Transverse colon (tissue), 4 donors: Measurements from ENCODE around the gene UNC5B.

Experiments used
- CTCF ChIP-seq, 5 experiments: fragments of 200-600 bp in 3 of 5; fragments of 450-650 bp in 2 of 5; sonication (generic) in 3 of 5; IDR thresholded peaks; 1 replicate in 2 of 5; 2 replicates in 3 of 5; pipeline ENCODE4 v1.5.1; 2016 to 2017; ENCODE audit warnings: antibody characterized with exemption in 5 of 5, inconsistent platforms in 3 of 5, mild to moderate bottlenecking in 2 of 5, moderate library complexity in 1 of 5
- EP300 ChIP-seq: sonication (generic); formaldehyde crosslinking; IDR thresholded peaks from one replicate; pipeline ENCODE4 v1.6.1; 2017; ENCODE audit warnings: antibody characterized with exemption, low read depth
- POLR2AphosphoS5 ChIP-seq, 3 donors: sonication (generic); formaldehyde crosslinking; IDR thresholded peaks; one replicate each; pipeline ENCODE4 v1.6.1; 2016; ENCODE audit warnings: antibody characterized with exemption in 3 of 3

DNA sequence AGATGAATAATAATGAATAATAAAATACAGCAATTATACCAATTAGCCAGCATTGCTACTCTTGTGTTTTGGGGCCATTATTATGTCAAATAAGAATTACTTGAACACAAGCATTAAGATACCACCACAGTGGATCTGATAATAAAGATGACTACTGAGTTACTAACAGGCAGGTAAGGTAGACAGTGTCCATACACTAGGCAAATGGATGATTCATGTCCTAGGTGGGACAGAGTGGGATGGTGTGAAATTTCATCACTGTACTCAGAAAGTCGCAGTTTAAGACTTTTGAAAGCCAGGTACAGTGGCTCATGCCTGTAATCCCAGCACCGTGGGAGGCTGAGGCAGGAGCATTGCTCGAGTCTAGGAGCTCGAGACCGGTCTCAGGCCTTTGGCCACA lies 8.7 kb upstream of the UNC5B start:
- TF ChIP-seq CTCF (IDR thresholded peaks at IDR 0.05): no peak
- TF ChIP-seq EP300: no peak
- no peak for TF ChIP-seq POLR2AphosphoS5 (IDR thresholded peaks at IDR 0.05)
